K562 (cell line): ENCODE data around the gene PIK3R2. TPM values are rescaled to one million over a fixed set of nuclear protein-coding genes. Genes with fewer than 3 reads are reported as not detected.
A peak's percentile ranks its signal among the peaks of the same experiment; 100 is the strongest.

Source experiments
- ATAC-seq: fragments of 200-7000 bp; cut with Tn5 transposase; 3 replicates; pipeline ENCODE4 v1.9.1; 2020; ENCODE audit warnings: moderate library complexity
- BruUV-seq: library from RNA; stranded (reverse); fragments of 400-500 nt; replicated peaks from 2 replicates; lab custom pipeline; 2021; lab: Mats Ljungman, UMichigan
- CTCF ChIA-PET: fragments of 300-600 bp; formaldehyde crosslinking; extraction: SDS; loops from one replicate; lab custom pipeline; 2021; ENCODE audit warnings: low intra/inter-chr PET ratio; lab: Yijun Ruan, JAX
- POLR2A ChIA-PET: fragments of 300-600, 350-650 bp; sonication (Branson Sonifier 250); formaldehyde crosslinking; extraction: SDS; loops from one replicate; lab custom pipeline; 2021; ENCODE audit warnings: antibody characterized with exemption, inconsistent platforms; lab: Yijun Ruan, JAX
- DNase-seq, 4 experiments: peaks; one replicate each; pipeline versions ENCODE4 v3.0.0 to v3.0.0-alpha.2; 2011 to 2018; ENCODE audit warnings: low spot score in 3 of 4, mixed read lengths in 3 of 4; ENCODE audit errors: extremely low read depth in 1 of 4
- FAIRE-seq: peaks from 2 replicates; lab custom pipeline; 2011; peaks lifted over from hg19 to GRCh38; lab: Jason Lieb, UNC
- H2AFZ ChIP-seq: 2 replicates; pipeline ENCODE4 v1.6.0; 2011; ENCODE audit warnings: low read depth, low read length, control low read depth, inconsistent platforms
- H3K27ac ChIP-seq: fragments of 200-600 bp; 3 replicates; pipeline ENCODE4 v1.8.0; 2011; ENCODE audit warnings: low read depth, mild to moderate bottlenecking, control low read depth, inconsistent platforms, low read length, moderate library complexity, mixed read lengths; ENCODE audit errors: extremely low read depth
- H3K27me3 ChIP-seq, 2 experiments: fragments of 300-600 bp in 1 of 2; 2 replicates in 1 of 2; 3 replicates in 1 of 2; pipeline versions ENCODE4 v1.6.0 to v1.8.0; 2011; ENCODE audit warnings: inconsistent platforms in 2 of 2, low read length in 2 of 2, mild to moderate bottlenecking in 1 of 2, mixed read lengths in 1 of 2, moderate library complexity in 1 of 2; ENCODE audit not compliant: control insufficient read depth in 2 of 2, insufficient read depth in 2 of 2
- H3K36me3 ChIP-seq: fragments of 300-600 bp; 3 replicates; pipeline ENCODE4 v1.8.0; 2011; ENCODE audit warnings: mild to moderate bottlenecking, low read length, inconsistent platforms; ENCODE audit not compliant: control insufficient read depth, insufficient read depth
- H3K4me1 ChIP-seq, 2 experiments: fragments of 200-600 bp in 1 of 2; replicated peaks in 1 of 2; 2 replicates in 1 of 2; 3 replicates in 1 of 2; pipeline versions ENCODE4 v1.5.1 to v1.8.0; 2011; ENCODE audit warnings: inconsistent platforms in 2 of 2, low read length in 2 of 2, mild to moderate bottlenecking in 1 of 2, mixed read lengths in 1 of 2, moderate library complexity in 1 of 2; ENCODE audit not compliant: control insufficient read depth in 2 of 2, insufficient read depth in 2 of 2
- H3K4me2 ChIP-seq: 2 replicates; pipeline ENCODE4 v1.6.1; 2011; ENCODE audit warnings: low read length, control low read depth, inconsistent platforms, mixed read lengths; ENCODE audit not compliant: insufficient read depth
- H3K4me3 ChIP-seq: fragments of 200-600 bp; sonication (generic), shearing (Covaris generic); 2 replicates; pipeline ENCODE4 v1.5.1; 2016; ENCODE audit warnings: control low read depth, inconsistent platforms
- H3K79me2 ChIP-seq: fragments of 200-600 bp; 3 replicates; pipeline ENCODE4 v1.8.0; 2011; ENCODE audit warnings: low read length, inconsistent platforms; ENCODE audit not compliant: control insufficient read depth, insufficient read depth
- H3K9ac ChIP-seq, 2 experiments: 2 replicates each; pipeline versions ENCODE4 v1.6.0 to v1.6.1; 2011; ENCODE audit warnings: low read depth in 2 of 2, low read length in 2 of 2, control low read depth in 1 of 2, inconsistent platforms in 1 of 2, mild to moderate bottlenecking in 1 of 2, mixed read lengths in 1 of 2; ENCODE audit not compliant: insufficient read depth in 1 of 2
- H3K9me1 ChIP-seq: one replicate; pipeline ENCODE4 v1.6.0; 2011; ENCODE audit warnings: inconsistent platforms, mild to moderate bottlenecking, low read length, moderate library complexity; ENCODE audit not compliant: control insufficient read depth, insufficient read depth
- H3K9me3 ChIP-seq: replicated peaks from 2 replicates; pipeline ENCODE4 v1.5.1; 2011; ENCODE audit warnings: low read depth, low read length, inconsistent platforms; ENCODE audit not compliant: control insufficient read depth, insufficient read depth
- H4K20me1 ChIP-seq: replicated peaks from 2 replicates; pipeline ENCODE4 v1.6.1; 2011; ENCODE audit warnings: low read length, inconsistent platforms, mixed read lengths; ENCODE audit not compliant: control insufficient read depth, insufficient read depth
- BCOR ChIP-seq: fragments of 450-650 bp; IDR thresholded peaks from 2 replicates; pipeline ENCODE4 v1.6.1; 2016
- CREBBP ChIP-seq: IDR thresholded peaks from one replicate; pipeline ENCODE4 v1.6.1; 2012; ENCODE audit warnings: low read depth, mild to moderate bottlenecking, control low read depth, inconsistent platforms, low read length
- HLTF ChIP-seq: fragments of 450-650 bp; IDR thresholded peaks from 2 replicates; pipeline ENCODE4 v1.6.1; 2016
- HNRNPLL ChIP-seq: fragments of 200-400 bp; formaldehyde crosslinking; IDR thresholded peaks from 2 replicates; pipeline ENCODE4 v1.6.1; 2017; ENCODE audit warnings: low read length, low read depth, mild to moderate bottlenecking; ENCODE audit not compliant: poor library complexity, severe bottlenecking
- KDM1A ChIP-seq, 2 experiments: fragments of 450-650 bp; IDR thresholded peaks; 2 replicates each; pipeline ENCODE4 v1.6.1; 2016; ENCODE audit warnings: mild to moderate bottlenecking in 2 of 2
- ZBTB33 ChIP-seq: sonication (generic); formaldehyde crosslinking; IDR thresholded peaks from 2 replicates; pipeline ENCODE4 v1.8.1; 2023; ENCODE audit warnings: mild to moderate bottlenecking, missing genetic modification reagents
- ZNF318 ChIP-seq, 2 experiments: fragments of 450-650 bp; IDR thresholded peaks; 2 replicates each; pipeline ENCODE4 v1.6.1; 2016; ENCODE audit warnings: mild to moderate bottlenecking in 2 of 2, borderline replicate concordance in 1 of 2, low read depth in 1 of 2, moderate library complexity in 1 of 2
- ZNF583 ChIP-seq: fragments of 250-450 bp; sonication (Bioruptor Pico); IDR thresholded peaks from 2 replicates; pipeline ENCODE4 v1.4.0; 2020
- WGBS: fragments of 100-300 bp; shearing (Covaris generic); methylation state at CpG from one replicate; pipeline ENCODE4 v1.1.6; 2016; ENCODE audit warnings: low coverage, mixed read lengths; ENCODE audit not compliant: insufficient coverage; ENCODE audit errors: missing lambda C conversion rate; 5-methylcytosine and 5-hydroxymethylcytosine counted together
- in situ Hi-C: fragments of 300-500 bp; cut with MboI; formaldehyde crosslinking; loops from 4 replicates; pipeline ENCODE4 v1.15.0; 2018; ENCODE audit warnings: inconsistent platforms, mixed read lengths
- intact Hi-C: fragments of 100-400 bp; cut with micrococcal nuclease; formaldehyde crosslinking; loops from 2 replicates; pipeline ENCODE4 v1.14.2; 2022
- polyA plus RNA-seq, 8 experiments: library from polyadenylated mRNA; depleted of rRNA in 4 of 8; stranded (reverse) in 5 of 8; unstranded in 3 of 8; fragments of >200 nt; fragmentation: Nextera tagmentation in 2 of 8; fragmentation: Illumina TruSeq in 1 of 8; extraction: Ambion mirVana in 2 of 8; extraction: Trizol in 1 of 8; gene quantifications; 2 replicates each; pipeline versions ENCODE4 v1.2.1 to v1.2.3, GENCODE V29; 2011 to 2014; ENCODE audit warnings: inconsistent platforms in 1 of 8, missing spikeins in 1 of 8
- total RNA-seq, 7 experiments: library from RNA; depleted of rRNA in 6 of 7; stranded (reverse); fragments of >200 nt in 6 of 7; fragmentation: Illumina TruSeq in 2 of 7; extraction: Trizol in 2 of 7; gene quantifications; 2 replicates each; pipeline versions ENCODE4 v1.2.1 to v1.2.3, GENCODE V29; 2011 to 2021; ENCODE audit warnings: low replicate concordance in 1 of 7
- TF ChIP-seq, protein P1 (sequence below), 2 experiments: fragments of 450-650 bp in 1 of 2; sonication (generic) in 1 of 2; formaldehyde crosslinking in 1 of 2; IDR thresholded peaks in 1 of 2; conservative IDR thresholded peaks in 1 of 2; 2 replicates each; pipeline versions ENCODE4 v1.6.1 to v1.8.1; 2016 to 2023; ENCODE audit warnings: mild to moderate bottlenecking in 2 of 2, moderate library complexity in 2 of 2, inconsistent platforms in 1 of 2, missing genetic modification reagents in 1 of 2

Gene PIK3R2
- total and polyA plus RNA-seq, 9 of the 15 experiments (the other 6 are each of a cell fraction or from before 2014, with no cell fraction given): 0.39 to 37.9 (median 5.3) TPM

DNA sequence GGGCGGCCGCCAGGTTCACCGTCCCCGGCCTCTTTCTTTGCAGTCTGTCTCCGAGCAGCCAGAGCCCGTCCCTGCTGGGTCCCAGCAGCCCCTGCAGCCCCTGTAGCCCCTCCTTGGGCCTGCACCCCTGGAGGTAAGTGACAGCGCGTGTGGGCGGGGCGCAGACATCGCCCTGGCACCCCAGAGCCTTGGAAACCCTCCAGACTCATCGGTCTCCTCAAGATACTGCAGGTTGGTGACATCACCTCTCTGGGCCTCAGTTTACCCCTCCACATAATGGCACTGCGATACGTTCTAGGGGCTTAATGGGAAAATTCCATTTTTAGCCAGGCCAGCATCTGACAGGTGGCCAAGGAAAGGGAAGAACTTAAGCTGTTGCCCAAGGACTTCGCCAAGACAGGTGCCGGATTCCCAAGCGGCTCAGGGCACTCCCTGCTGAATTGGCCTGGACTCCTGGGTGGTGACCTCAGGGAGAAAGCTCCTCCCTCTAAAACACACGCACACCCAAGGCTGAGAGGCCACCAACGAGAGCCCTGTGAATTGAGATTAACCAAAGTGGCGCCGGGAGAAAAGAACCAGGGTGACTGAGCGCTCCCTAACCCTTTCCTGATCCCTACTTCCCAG is 42.2 kb upstream of the PIK3R2 start:
- H3K27ac ChIP-seq: peak overlapping the region; percentile 61; the same call in 1 of the 3 replicates
- intact Hi-C loops: loop anchor here (5.0 to 10.0 kb wide), 2 partner anchors 103 to 214 kb away; partner anchors contain the start of genes ARRDC2 and LSM4
- TF ChIP-seq HNRNPLL: no peak
- TF ChIP-seq ZBTB33 (CRISPR knock-in tag): 0 out of 2 replicates have a peak, but pooled peaks have one; percentile 10
- no peak for TF ChIP-seq CREBBP
- no peak for TF ChIP-seq HLTF
- TF ChIP-seq BCOR: peak; percentile 44
- TF ChIP-seq KDM1A (IDR thresholded peaks at IDR 0.05): 0 out of 4 replicates have a peak, but pooled peaks of 1 of the 2 experiments have one; percentile 3
- no peak for TF ChIP-seq ZNF583 (CRISPR knock-in tag)
- TF ChIP-seq ZNF318 (IDR thresholded peaks at IDR 0.05; ENCODE audit: borderline replicate concordance in 1 of 2, low read depth in 1 of 2): no peak
- TF ChIP-seq, protein P1, sequence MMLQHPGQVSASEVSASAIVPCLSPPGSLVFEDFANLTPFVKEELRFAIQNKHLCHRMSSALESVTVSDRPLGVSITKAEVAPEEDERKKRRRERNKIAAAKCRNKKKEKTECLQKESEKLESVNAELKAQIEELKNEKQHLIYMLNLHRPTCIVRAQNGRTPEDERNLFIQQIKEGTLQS (IDR thresholded peaks at IDR 0.05): peak; percentile 49; the same call in 1 of the 2 replicates
- TF ChIP-seq, protein P1 (CRISPR knock-in tag; conservative IDR thresholded peaks at IDR 0.05): no peak

More for the DNA sequence above, 42.2 kb upstream of the PIK3R2 start:
- Histone ChIP-seq H3K79me2 (no peaks in the 10 kb centered on the region), H4K20me1 (no peaks in the 10 kb centered on the region), H3K9me1 (no peaks in the 10 kb centered on the region), H3K4me2 (peak overlapping the region; percentile 89), H3K9me3 (no peaks in the 10 kb centered on the region), H3K27me3 (no peaks in the 10 kb centered on the region), H3K4me1 (peaks cover 14 to 24% of the 10 kb centered on the region in 2 experiments), H2AFZ (peak overlapping the region; percentile 87), H3K36me3 (peaks cover 9% of the 10 kb centered on the region; the same call in 1 of the 3 replicates), H3K9ac (peak overlapping the region; percentile 61 to 93; a peak in 3 of 4 replicates), H3K4me3 (peak overlapping the region; percentile 63)
- WGBS: 51% methylated on average over 19 of the region's 22 CpGs
- ATAC-seq (no peak), DNase-seq (no peak), FAIRE-seq (no peak)
- CTCF ChIA-PET: interaction anchor here (0.6 kb wide), 1 partner anchor 57 kb away, joined by 3 read pairs; no protein-coding TSS in a partner anchor
- in situ Hi-C loops: no loop called here
- POLR2A ChIA-PET: interaction anchor here (0.8 to 2.2 kb wide), 5 partner anchors 13 to 130 kb away, joined by 3 to 7 read pairs (median 5); partner anchors contain the start of genes IFI30 and MAST3
- BruUV-seq: no TSS peak
